ENCODE data around the gene ELOVL2. TPM values are rescaled to one million over a fixed set of nuclear protein-coding genes. Genes with fewer than 3 reads are reported as not detected.
"Not testable (repeated sequence)": the region's sequence is repeated elsewhere in the genome, so short reads cannot be mapped to it uniquely, and the experiment has no call there.

ELOVL2 gene
- total RNA-seq, 1 donor from 2014 or later, result 57.0 TPM

DNA sequence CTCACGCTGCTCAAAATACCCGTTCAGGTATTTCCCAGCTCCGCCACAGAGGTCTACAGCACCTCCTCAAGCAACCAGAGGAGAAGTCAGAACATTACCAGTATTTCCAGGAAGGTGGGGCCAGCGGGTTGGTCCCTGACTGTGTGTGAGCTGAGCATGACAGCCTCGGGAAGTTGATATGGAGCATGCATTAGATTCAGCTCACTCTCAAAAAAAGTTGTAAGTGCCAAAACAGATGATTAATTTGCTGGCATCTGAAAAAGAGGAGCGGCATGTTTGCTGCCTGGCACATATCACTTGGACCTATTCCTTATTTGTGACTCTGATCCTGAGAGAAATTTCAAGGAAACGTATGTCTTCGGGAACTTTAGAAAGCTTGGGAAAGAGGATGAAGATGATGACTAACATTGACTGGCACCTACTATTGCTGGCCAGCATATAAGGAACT lies 32.3 kb downstream of the ELOVL2 start:
- Mint-ChIP-seq H3K36me3 (ENCODE audit: unreplicated experiment) (no peaks in the 10 kb centered on the region), H3K27me3 (ENCODE audit: unreplicated experiment) (no peaks in the 10 kb centered on the region), H3K9me3 (ENCODE audit: unreplicated experiment) (no peaks in the 10 kb centered on the region), H3K27ac (ENCODE audit: unreplicated experiment) (peak overlapping the region; percentile 91), H3K4me3 (ENCODE audit: unreplicated experiment) (peak overlapping the region; percentile 51), H3K4me1 (ENCODE audit: unreplicated experiment) (peaks cover 85% of the 10 kb centered on the region)
- no peak for DNase-seq (ENCODE audit: extremely low spot score, unreplicated experiment)
- TF ChIP-seq, protein P1, sequence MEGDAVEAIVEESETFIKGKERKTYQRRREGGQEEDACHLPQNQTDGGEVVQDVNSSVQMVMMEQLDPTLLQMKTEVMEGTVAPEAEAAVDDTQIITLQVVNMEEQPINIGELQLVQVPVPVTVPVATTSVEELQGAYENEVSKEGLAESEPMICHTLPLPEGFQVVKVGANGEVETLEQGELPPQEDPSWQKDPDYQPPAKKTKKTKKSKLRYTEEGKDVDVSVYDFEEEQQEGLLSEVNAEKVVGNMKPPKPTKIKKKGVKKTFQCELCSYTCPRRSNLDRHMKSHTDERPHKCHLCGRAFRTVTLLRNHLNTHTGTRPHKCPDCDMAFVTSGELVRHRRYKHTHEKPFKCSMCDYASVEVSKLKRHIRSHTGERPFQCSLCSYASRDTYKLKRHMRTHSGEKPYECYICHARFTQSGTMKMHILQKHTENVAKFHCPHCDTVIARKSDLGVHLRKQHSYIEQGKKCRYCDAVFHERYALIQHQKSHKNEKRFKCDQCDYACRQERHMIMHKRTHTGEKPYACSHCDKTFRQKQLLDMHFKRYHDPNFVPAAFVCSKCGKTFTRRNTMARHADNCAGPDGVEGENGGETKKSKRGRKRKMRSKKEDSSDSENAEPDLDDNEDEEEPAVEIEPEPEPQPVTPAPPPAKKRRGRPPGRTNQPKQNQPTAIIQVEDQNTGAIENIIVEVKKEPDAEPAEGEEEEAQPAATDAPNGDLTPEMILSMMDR (IDR thresholded peaks at IDR 0.05), result peak; percentile 24

DNA sequence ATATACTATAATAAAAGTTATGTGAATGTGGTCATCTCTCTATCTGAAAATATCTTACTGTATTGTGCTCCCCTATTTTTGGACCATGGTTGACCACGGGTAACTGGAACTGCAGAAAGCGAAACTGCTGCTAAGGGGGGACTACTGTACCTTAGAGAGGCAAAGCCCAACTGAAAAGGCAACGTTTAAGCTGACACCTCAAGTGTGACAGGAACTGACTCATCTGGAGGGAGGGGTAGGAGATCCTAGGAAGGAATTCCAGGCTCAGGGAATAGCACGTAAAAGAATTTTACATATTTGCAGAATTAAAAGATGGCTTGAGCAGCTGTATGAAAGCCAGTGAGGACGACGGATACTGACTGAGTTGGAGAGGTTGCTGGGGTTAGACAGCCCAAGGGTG lies 34.8 kb downstream of the ELOVL2 start:
- peak overlapping the region; percentile 56 for H3K4me3 Mint-ChIP-seq (ENCODE audit: unreplicated experiment)
- TF ChIP-seq, protein P1 (IDR thresholded peaks at IDR 0.05), result no peak
- H3K27me3 Mint-ChIP-seq (ENCODE audit: unreplicated experiment), result no peaks in the 10 kb centered on the region
- DNase-seq (ENCODE audit: extremely low spot score, unreplicated experiment), result no peak
- peak overlapping the region; percentile 91 for H3K27ac Mint-ChIP-seq (ENCODE audit: unreplicated experiment)
- H3K9me3 Mint-ChIP-seq (ENCODE audit: unreplicated experiment), result no peaks in the 10 kb centered on the region
- peaks cover 95% of the 10 kb centered on the region for H3K4me1 Mint-ChIP-seq (ENCODE audit: unreplicated experiment)
- H3K36me3 Mint-ChIP-seq (ENCODE audit: unreplicated experiment), result no peaks in the 10 kb centered on the region

DNA sequence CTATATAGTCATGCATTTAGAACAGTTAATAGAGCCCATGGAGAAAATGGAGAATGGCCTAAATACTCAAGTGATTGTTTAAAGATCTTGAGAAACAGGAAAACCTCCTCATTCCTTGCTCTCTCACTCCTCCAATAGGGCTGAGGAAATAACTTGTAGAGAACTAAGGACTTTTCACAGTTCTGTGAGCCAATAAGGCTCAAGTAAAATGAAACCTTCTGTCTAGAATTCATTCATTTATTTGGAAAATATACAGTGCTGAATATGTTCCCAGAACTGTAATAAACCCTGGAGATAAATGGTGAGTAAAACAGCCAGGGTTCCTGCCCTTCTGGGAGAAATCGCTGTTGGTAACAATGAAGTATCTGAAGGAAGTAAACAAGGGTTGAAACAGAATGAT lies 35.3 kb downstream of the ELOVL2 start:
- no peaks in the 10 kb centered on the region for H3K36me3 Mint-ChIP-seq (ENCODE audit: unreplicated experiment)
- H3K4me3 Mint-ChIP-seq (ENCODE audit: unreplicated experiment), result peak overlapping the region; percentile 31
- H3K9me3 Mint-ChIP-seq (ENCODE audit: unreplicated experiment), result no peaks in the 10 kb centered on the region
- no peaks in the 10 kb centered on the region for H3K27me3 Mint-ChIP-seq (ENCODE audit: unreplicated experiment)
- DNase-seq (ENCODE audit: extremely low spot score, unreplicated experiment), result no peak
- H3K4me1 Mint-ChIP-seq (ENCODE audit: unreplicated experiment), result peaks cover 97% of the 10 kb centered on the region
- peak overlapping the region; percentile 91 for H3K27ac Mint-ChIP-seq (ENCODE audit: unreplicated experiment)
- TF ChIP-seq, protein P1 (IDR thresholded peaks at IDR 0.05), result no peak

DNA sequence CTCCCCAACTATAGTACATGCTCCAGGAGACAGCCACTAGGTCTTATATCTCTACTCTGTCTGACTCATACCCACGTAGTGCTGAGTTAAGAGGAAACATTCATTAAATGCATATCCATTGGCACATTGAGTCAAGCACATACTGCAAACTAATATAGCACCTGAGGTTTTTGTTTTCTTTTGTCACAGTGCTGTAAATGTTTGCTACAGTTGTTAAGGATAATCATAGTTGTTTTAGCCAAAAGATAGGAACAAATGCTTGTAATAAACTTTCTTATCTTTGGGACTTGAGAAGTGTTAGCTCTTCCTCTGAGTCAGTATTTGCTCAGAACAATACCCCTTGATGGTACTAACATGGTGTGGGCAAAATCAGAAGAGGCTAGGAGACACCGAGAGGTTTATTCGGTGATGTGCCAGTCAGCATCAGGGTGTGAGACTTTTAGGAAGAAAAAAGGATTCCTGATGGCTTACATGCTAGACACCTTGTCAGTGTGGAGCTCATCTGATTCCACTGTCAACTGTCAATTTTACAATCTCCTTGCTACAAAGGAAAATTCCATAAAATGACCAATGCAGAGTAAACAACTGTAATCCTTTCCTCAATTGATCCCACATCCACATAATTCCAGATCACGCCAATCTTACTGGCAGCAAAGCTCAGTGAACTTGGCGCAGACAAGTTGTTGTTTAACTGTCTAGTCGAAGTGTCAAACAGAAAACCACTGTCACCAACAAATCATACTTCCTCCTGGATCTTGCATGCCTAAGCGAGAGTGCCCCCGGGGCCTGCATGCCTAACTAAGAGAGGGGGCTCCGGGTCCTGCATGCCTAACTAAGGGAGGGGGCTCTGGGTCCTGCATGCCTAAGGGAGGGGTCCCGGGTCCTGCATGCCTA lies 36.1 kb downstream of the ELOVL2 start:
- Mint-ChIP-seq H3K27me3 (ENCODE audit: unreplicated experiment) (no peaks in the 10 kb centered on the region), H3K36me3 (ENCODE audit: unreplicated experiment) (peaks cover 5% of the 10 kb centered on the region), H3K9me3 (ENCODE audit: unreplicated experiment) (no peaks in the 10 kb centered on the region), H3K4me1 (ENCODE audit: unreplicated experiment) (peaks cover 94% of the 10 kb centered on the region), H3K4me3 (ENCODE audit: unreplicated experiment) (no peak overlapping the region), H3K27ac (ENCODE audit: unreplicated experiment) (peak overlapping the region; percentile 91)
- TF ChIP-seq, protein P1 (IDR thresholded peaks at IDR 0.05), result no peak
- no peak for DNase-seq (ENCODE audit: extremely low spot score, unreplicated experiment)

DNA sequence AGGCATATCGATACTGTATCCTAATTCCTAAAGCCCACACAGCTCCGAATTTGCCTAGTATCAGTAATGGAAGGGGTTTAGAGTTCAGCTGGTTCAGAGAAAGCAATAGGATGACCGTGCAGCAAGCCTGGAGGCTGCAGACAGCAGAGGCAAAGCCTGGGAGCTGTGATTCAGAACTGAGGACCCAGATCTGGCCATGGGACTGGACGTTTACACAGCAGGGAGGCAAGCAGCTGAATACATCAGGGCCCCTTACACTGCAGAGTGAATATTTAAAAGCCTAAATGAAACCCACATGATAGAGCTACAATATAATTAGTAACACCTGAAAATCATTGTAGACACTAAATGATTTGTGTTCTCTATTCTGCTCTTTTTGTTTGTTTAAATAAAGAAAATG lies 38.0 kb downstream of the ELOVL2 start:
- TF ChIP-seq, protein P1 (IDR thresholded peaks at IDR 0.05), result no peak
- H3K27ac Mint-ChIP-seq (ENCODE audit: unreplicated experiment), result peak overlapping the region; percentile 91
- no peaks in the 10 kb centered on the region for H3K9me3 Mint-ChIP-seq (ENCODE audit: unreplicated experiment)
- H3K27me3 Mint-ChIP-seq (ENCODE audit: unreplicated experiment), result no peaks in the 10 kb centered on the region
- peaks cover 83% of the 10 kb centered on the region for H3K4me1 Mint-ChIP-seq (ENCODE audit: unreplicated experiment)
- no peak for DNase-seq (ENCODE audit: extremely low spot score, unreplicated experiment)
- no peak overlapping the region for H3K4me3 Mint-ChIP-seq (ENCODE audit: unreplicated experiment)
- peaks cover 15% of the 10 kb centered on the region for H3K36me3 Mint-ChIP-seq (ENCODE audit: unreplicated experiment)

DNA sequence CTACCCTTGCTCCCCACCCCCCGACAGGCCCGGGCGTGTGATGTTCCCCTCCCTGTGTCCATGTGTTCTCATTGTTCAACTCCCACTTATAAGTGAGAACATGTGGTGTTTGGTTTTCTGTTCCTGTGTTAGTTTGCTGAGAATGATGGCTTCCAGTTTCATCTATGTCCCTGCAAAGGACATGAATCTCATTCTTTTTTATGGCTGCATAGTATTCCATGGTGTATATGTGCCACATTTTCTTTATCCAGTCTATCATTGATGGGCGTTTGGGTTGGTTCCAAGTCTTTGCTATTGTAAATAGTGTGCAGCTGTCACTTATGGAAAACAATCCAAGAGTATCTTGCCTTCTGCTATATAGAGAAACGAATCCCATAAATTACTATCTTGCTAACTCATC lies 40.8 kb downstream of the ELOVL2 start:
- H3K27me3 Mint-ChIP-seq (ENCODE audit: unreplicated experiment); DNase-seq (ENCODE audit: extremely low spot score, unreplicated experiment); H3K9me3 Mint-ChIP-seq (ENCODE audit: unreplicated experiment); H3K4me3 Mint-ChIP-seq (ENCODE audit: unreplicated experiment): not testable (repeated sequence)
- Mint-ChIP-seq H3K4me1 (ENCODE audit: unreplicated experiment) (peaks cover 73% of the 10 kb centered on the region), H3K36me3 (ENCODE audit: unreplicated experiment) (peaks cover 22% of the 10 kb centered on the region), H3K27ac (ENCODE audit: unreplicated experiment) (peak overlapping the region; percentile 91)

Measured in osteocyte (in vitro differentiated cells).